Activated CD8-positive, alpha-beta memory T cell treated with anti-CD3 and anti-CD28 coated beads, Interleukin-2, amount 50 U/mL, for 4 hours (primary cell): ENCODE results near the gene SLU7.
A peak's percentile ranks its signal among the peaks of the same experiment; 100 is the strongest.

Experiments
- DNase-seq: peaks from one replicate; pipeline ENCODE4 v3.0.0-alpha.2; 2020

Gene SLU7

GRCh38 chr5:160418561-160419457 lies at the start of gene SLU7:
TSS of gene SLU7 (minus strand) at chr5:160419081. CDS start at chr5:160415294, 3,787 bp downstream.
- DNase-seq: peak; percentile 90

DNA sequence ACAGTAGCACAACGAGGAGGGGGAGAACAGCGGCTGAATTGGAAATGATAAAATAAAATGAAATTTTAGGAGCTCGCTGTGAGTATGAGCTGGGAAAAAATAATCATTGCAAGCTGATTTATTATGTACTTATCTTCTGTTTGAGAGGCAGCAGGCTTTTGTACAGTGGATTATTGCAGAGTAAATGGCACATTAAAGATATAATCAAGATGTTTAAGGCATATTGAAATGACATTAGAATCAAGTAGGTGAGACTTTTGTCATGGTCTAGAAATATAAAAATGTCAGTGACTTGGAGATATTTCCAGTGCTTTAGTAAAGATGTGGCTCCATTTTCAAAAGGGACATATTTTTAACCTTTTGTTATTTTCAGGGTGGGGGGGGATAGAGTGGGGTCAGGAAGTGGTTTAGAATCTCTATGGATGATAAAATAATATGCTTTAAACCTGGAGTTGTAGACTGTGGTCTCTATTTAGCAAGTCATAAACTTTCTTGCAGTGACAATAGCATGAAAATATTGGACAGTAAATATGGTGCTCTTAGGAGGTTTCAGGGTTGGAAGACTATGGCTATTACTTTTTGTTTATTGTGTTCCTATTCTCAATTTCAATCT lies 49.6 kb upstream of the SLU7 start:
- no peak for DNase-seq

- peak; percentile 74 for DNase-seq
Observed at GRCh38 chr5:160467555-160468362, 48.9 kb upstream of the SLU7 start.

- no peak for DNase-seq
Observed at GRCh38 chr5:160466889-160467554, 48.1 kb upstream of the SLU7 start.

- no peak for DNase-seq
Observed at GRCh38 chr5:160466116-160466515, 47.2 kb upstream of the SLU7 start.

- DNase-seq: no peak
Observed at GRCh38 chr5:160464466-160464797, 45.6 kb upstream of the SLU7 start.

GRCh38 chr5:160463740-160464465 lies 45.0 kb upstream of the SLU7 start:
- no peak for DNase-seq

DNA sequence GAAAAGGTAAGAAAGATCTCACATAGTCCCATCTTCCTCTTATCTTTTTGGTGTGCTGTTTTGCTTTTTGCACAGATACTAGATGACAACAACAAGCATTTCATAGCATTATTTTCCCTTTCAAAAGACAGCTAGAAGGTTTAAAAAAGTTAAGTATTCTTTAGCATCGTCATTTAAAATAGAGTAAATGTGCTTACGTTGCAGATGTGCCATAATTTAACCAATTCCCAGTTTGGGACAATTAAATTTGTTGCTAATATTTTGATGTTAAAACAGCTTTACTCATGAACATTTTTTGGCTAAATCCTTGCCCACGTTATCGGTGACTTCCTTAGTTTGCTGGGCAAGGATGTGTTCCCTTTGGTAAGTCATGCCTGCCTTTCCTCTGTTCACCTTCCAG lies 44.3 kb upstream of the SLU7 start:
- no peak for DNase-seq

- DNase-seq: no peak
Observed at GRCh38 chr5:160462167-160462566, 43.3 kb upstream of the SLU7 start.

- no peak for DNase-seq
Observed at GRCh38 chr5:160461378-160461777, 42.5 kb upstream of the SLU7 start.

DNA sequence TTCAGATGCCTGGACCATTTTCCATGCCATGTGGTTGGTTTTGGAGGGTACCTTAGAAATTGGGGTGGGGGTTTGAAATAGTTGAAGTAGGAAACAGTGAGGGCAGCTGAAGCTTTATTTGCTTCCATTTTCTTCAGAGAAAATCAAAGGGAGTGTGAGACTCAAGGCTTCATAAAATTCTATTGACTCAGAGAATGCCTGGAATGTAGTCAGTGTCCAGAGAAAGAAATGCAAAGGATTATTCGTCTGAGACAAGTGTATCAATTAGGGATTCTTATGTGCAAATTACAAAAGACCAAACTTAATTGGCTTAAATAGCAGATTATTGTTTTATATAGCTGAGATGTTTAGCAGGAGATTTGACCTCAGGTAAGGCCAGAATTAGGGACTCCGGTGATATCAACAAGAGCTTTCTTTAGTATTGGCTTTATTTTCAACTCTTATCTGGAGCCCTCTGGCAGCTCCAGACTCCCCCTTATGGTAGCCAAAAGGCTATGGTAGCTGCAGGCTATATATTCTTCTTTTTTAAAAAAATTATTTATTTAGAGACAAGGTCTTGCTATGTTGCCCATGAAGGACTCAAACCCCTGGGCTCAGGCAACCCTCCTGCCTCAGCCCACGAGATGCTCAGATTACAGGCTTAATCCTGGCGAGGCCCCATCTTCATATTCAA lies 41.6 kb upstream of the SLU7 start:
- no peak for DNase-seq

DNA sequence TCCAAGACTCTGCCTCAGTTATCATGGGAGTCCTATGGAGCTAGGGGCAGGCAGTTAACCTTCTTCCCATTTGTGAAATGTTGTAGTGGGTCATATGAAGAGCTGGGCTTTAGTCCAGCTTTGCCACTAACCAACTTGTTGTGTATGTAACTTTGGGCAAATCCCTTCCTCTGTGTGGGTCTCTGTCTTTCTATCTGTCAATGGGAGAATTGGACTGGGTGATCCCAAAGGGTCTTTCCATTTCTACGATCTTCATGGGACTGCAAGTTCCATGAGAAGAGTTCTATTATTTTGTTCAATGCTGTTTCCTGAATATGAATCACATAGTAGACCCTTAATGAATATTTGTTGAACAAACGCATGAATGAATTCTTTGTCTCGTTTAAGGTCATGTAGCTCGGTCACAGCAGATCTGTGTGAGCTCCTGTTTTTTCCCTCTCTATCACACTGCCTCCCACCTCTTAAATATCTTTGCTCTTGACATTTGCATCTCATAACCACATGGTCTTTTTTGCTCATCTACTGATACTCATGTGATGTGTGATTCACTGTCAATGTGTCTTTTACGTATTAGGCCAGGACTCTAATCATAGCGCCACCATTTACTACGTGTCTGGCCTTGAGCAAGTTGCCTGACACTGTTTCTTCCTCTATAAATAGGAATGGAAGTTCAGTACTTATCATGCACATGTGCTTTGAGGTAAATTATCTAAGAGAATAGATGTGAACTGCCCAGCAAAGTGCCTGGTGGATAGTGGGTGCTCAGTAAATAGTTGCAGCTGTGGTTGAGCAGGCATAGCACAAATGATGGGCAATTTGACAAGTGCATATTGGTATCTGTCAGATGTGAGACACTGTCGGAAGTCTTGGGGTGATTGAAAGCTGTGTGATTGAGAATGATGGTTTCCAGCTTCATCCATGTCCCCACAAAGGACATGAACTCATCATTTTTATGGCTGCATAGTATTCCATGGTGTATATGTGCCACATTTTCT lies 40.2 kb upstream of the SLU7 start:
- no peak for DNase-seq

- no peak for DNase-seq
Observed at GRCh38 chr5:160457252-160457651, 38.4 kb upstream of the SLU7 start.

DNA sequence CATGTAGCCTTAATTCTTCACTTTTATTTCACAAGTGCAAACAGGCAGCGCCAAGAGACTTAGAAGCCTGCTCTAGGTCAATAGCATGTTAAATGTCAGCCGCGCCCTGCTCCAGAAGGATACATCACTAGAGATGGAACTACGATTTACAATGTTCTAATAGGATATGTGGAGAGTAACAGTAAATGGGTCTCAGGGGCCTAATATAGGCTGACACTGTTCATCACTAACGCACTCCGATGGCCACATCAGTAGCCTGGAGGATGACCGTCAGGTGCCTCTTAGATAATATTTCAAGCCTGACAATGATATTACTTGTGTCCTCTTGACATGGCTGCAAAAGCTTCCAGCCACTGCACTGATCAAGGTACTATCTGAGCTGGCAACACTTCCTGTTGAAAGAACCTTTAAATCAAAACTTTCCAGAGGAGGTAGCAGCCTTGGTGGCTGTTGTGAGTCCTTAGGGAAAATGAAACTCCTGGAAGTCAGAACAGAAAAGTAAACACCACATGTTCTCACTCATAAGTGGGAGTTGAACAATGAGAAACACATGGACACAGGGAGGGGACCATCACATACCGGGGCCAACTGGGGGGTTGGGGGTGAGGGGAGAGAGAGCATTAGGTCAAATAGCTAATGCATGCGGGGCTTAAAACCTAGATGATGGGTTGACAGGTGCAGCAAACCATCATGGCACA lies 37.7 kb upstream of the SLU7 start:
- no peak for DNase-seq

- no peak for DNase-seq
Observed at GRCh38 chr5:160455600-160455999, 36.7 kb upstream of the SLU7 start.

DNA sequence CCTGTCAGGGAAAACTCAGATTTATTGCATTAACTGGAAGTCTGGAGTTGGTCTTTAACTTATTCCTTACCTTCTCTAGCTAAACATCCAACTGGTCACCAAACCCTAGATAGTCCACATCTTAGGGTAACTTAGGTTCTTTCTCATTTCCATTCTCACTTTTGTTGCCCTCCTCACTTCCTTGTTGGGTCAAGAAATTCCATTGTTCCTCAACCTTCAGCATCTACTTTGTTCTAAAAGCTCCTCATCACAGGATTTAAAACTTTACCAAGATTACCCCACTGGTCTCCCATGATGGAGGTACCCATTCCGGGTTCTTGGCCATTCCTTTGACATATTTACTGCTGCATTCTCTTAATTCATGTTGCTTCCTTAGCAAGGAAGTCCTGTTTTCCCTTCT lies 34.9 kb upstream of the SLU7 start:
- no peak for DNase-seq

GRCh38 chr5:160452795-160453194 lies 33.9 kb upstream of the SLU7 start:
- no peak for DNase-seq

DNA sequence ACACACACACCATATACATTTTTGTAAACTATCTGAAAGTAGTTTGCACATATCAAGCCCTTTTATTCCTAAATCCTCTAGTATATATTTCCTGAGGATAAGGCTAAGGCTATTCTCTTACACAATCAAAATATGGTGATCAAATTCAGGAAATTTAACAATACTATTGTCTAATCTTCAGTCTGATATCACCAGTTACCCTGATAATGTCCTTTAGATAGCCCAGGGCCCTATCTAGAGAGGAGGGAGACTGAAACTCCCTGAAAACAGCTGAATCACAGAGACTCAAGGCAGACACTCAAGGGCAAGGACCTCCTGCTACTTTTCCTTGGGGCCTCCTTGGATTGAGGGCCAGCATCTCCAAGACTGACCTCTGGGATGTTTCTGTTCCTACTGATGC lies 33.2 kb upstream of the SLU7 start:
- no peak for DNase-seq

- DNase-seq: no peak
Observed at GRCh38 chr5:160451281-160451680, 32.4 kb upstream of the SLU7 start.
